Activated naive CD8-positive, alpha-beta T cell treated with anti-CD3 and anti-CD28 coated beads, Interleukin-2, amount 10 ng/mL, durations not matched to agents 7 days and 5 days (primary cell): ENCODE data around the gene NXPH1. TPM values are rescaled to one million over a fixed set of nuclear protein-coding genes. Genes with fewer than 3 reads are reported as not detected.

ENCODE experiments used
- ATAC-seq: fragments of 150-1000 bp; cut with Tn5 transposase; one replicate; pipeline ENCODE4 v1.10.0; 2021; ENCODE audit warnings: low read depth, moderate library complexity
- POLR2A ChIA-PET: fragments of 350-600 bp; sonication (Branson Sonifier 250); formaldehyde crosslinking; loops from one replicate; lab custom pipeline; 2021; ENCODE audit warnings: antibody characterized with exemption; lab: Charles Lee
- DNase-seq: peaks from one replicate; pipeline ENCODE4 v3.0.0; 2021
- H3K27ac Mint-ChIP-seq: one replicate; pipeline ENCODE4 v1.8.0; 2022; ENCODE audit warnings: mild to moderate bottlenecking, mixed read lengths
- H3K27me3 Mint-ChIP-seq: one replicate; pipeline ENCODE4 v1.8.0; 2022; ENCODE audit warnings: mild to moderate bottlenecking, moderate library complexity, mixed read lengths
- H3K36me3 Mint-ChIP-seq: one replicate; pipeline ENCODE4 v1.8.0; 2021; ENCODE audit warnings: mild to moderate bottlenecking, mixed read lengths
- H3K4me1 Mint-ChIP-seq: one replicate; pipeline ENCODE4 v1.8.0; 2021; ENCODE audit warnings: mixed read lengths
- H3K4me3 Mint-ChIP-seq: one replicate; pipeline ENCODE4 v1.8.0; 2022; ENCODE audit warnings: mild to moderate bottlenecking, moderate library complexity, mixed read lengths
- H3K9me3 Mint-ChIP-seq: one replicate; pipeline ENCODE4 v1.8.0; 2021; ENCODE audit warnings: mixed read lengths
- total RNA-seq, 2 experiments: library from RNA; stranded (reverse); gene quantifications; one replicate each; pipeline ENCODE4 v1.2.3, GENCODE V29; 2021

NXPH1 gene
- total RNA-seq, 2 experiments from 2014 or later, result not detected

DNA sequence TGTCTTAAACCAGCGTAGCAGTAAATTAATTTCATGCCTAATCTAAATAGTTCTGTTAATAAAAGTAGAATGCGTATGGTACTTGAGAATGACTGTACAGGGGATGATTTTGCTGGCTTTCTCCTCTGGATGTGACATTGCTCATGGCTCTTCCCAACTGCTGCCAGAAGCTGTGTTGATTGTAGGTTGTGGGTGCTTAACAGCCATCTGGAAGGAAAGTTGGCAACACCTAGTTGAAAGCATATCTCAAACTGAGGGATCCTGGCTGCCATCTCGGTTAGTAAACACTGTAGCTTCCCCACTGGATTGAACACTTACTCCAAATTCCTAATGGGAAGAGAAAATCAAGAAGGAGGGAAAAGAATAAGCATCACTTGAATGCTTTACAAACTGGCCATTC, 130.9 kb downstream of the NXPH1 start:
- Mint-ChIP-seq H3K9me3 (no peaks in the 10 kb centered on the region), H3K36me3 (no peaks in the 10 kb centered on the region), H3K27ac (no peak overlapping the region), H3K4me1 (no peaks in the 10 kb centered on the region), H3K4me3 (no peak overlapping the region), H3K27me3 (no peaks in the 10 kb centered on the region)
- POLR2A ChIA-PET, result no interaction called here
- DNase-seq (no peak), ATAC-seq (no peak)

DNA sequence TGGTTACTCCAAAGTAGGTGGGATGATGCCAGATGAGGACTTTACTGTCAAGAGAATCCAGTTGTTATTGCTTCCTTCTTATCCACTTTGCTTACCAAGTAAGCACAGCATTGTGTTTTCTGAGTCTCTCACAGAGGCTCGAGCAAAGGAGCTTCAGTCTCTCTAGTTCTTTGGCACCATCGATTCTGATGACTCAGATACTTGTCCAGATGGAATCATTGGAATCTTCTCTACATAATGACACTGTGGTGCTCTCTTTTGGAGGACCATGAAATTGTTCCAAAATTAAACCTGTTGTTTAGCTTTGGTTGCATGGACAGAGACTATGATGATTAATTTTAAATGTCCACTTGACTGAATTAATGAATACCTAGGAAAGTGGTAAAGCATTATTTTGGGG, 132.6 kb downstream of the NXPH1 start:
- ATAC-seq (no peak), DNase-seq (no peak)
- Mint-ChIP-seq H3K27me3 (no peaks in the 10 kb centered on the region), H3K27ac (no peak overlapping the region), H3K4me3 (no peak overlapping the region), H3K36me3 (no peaks in the 10 kb centered on the region), H3K4me1 (no peaks in the 10 kb centered on the region), H3K9me3 (no peaks in the 10 kb centered on the region)
- POLR2A ChIA-PET, result no interaction called here

DNA sequence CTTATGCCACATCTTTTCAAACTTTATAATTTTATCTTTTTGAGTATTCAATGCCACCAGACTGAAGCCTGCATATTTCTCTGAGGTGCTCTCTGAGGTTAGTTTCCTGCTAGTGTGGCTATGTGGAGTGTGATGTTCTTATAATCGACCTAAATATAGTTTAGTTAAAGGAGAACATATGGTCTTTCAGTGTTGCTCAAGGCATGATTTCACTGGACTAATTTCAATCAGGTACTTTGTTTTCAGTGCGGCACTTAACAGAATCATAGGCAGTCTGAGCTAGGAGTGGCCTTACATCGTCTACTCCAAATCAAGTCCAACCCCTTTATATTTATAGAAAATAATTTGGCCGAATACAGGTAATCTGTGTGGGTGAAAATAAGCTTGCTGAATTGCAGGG, 134.2 kb downstream of the NXPH1 start:
- H3K27me3 Mint-ChIP-seq, result no peaks in the 10 kb centered on the region
- no peaks in the 10 kb centered on the region for H3K9me3 Mint-ChIP-seq
- ATAC-seq, result no peak
- H3K4me1 Mint-ChIP-seq, result no peaks in the 10 kb centered on the region
- POLR2A ChIA-PET, result no interaction called here
- DNase-seq, result no peak
- H3K27ac Mint-ChIP-seq, result no peak overlapping the region
- H3K36me3 Mint-ChIP-seq, result no peaks in the 10 kb centered on the region
- H3K4me3 Mint-ChIP-seq, result no peak overlapping the region

DNA sequence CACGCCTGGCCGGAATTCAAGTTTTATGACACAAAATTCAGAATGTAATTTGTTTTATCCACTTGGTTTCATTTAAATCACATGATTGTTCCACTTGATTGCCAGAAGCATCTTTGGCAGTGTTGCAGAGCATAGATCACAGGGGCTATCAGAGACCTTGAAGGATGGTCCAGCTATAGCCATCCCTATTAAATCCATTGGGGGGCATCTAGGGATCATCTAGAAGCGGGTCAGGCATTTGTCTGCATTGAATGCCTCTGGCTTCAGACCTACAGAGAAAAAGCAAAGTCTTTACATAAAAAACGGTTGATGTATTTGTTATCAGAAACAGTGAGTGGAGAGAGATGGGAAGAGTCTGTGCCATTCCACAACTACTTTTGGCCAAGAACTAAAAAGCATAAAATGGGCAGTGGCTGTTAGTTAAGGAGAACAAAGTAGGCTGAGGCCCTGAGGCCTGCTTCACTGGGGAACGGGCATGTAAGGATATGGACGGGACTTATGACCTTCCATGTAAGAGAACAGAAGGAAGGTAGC, 146.3 kb downstream of the NXPH1 start:
- no peak overlapping the region for H3K4me3 Mint-ChIP-seq

DNA sequence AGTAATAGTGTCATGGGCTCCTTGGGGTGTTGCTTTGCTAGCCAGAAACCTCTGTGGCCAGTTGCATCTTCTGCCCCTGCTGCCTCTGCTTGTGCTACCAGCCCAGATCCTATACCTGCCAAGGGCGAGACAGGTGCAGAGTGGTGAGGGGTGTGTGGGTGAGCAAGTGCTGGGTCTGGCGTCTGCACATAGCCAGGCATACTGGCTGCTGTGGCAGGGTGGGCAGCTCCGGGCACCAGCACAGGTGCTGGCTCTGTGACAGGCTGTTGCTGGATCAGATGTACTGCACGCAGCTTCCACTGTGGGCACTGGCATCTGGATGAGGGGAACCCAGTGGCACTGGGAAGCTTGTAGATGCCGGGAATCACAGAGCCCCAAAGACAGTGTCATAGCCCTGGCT, 148.4 kb downstream of the NXPH1 start:
- ATAC-seq (no peak), DNase-seq (no peak)
- Mint-ChIP-seq H3K27me3 (no peaks in the 10 kb centered on the region), H3K4me1 (no peaks in the 10 kb centered on the region), H3K27ac (no peak overlapping the region), H3K4me3 (no peak overlapping the region), H3K36me3 (no peaks in the 10 kb centered on the region), H3K9me3 (no peaks in the 10 kb centered on the region)
- POLR2A ChIA-PET, result no interaction called here

More for the DNA sequence above, 146.3 kb downstream of the NXPH1 start:
- ATAC-seq (no peak), DNase-seq (no peak)
- no peaks in the 10 kb centered on the region for H3K4me1 Mint-ChIP-seq
- POLR2A ChIA-PET, result no interaction called here
- no peak overlapping the region for H3K27ac Mint-ChIP-seq
- H3K9me3 Mint-ChIP-seq, result no peaks in the 10 kb centered on the region
- no peaks in the 10 kb centered on the region for H3K36me3 Mint-ChIP-seq
- H3K27me3 Mint-ChIP-seq, result no peaks in the 10 kb centered on the region

DNA sequence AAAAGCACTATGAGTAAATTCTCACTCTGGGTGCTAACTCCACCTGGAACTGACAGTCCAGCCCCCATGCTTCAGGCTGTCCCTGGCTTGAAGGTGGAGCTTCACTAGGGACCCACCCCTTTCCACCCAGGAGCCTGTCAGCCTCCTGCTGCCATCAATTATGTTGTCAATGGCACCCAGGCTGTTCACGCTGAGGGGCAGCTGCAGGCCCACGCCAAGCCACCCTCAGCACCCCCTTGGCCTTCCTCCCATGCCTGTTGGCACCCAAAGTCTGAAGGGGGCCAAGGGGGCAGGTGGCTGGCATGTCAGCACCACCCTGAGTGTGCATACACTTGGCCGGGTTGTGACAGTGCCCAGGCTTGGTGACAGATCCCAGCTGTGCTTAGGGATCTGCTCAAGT, 149.3 kb downstream of the NXPH1 start:
- H3K27me3 Mint-ChIP-seq, result no peaks in the 10 kb centered on the region

DNA sequence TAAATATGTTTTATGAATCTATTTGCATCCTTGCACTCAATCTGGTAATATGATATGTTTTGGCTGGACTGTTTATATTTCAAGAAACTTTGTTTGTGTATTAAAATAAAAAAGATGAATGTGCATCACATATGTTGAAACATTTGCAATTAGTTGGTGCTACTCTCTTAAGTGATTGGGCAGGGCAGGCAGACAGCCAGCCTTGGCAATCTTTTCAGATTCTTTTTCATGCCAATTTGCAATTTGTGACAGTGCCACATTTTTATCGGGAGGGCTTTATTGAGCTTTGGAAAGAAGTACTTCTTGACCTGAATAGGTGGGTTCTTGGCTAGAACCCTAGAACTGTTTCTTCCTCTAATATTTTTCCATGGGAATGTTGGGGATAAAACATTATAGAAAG, 152.2 kb downstream of the NXPH1 start:
- no peak for ATAC-seq
- Mint-ChIP-seq H3K4me1 (no peaks in the 10 kb centered on the region), H3K4me3 (no peak overlapping the region), H3K27ac (no peak overlapping the region), H3K27me3 (no peaks in the 10 kb centered on the region), H3K36me3 (no peaks in the 10 kb centered on the region), H3K9me3 (no peaks in the 10 kb centered on the region)
- POLR2A ChIA-PET, result no interaction called here
- no peak for DNase-seq

More for the DNA sequence above, 149.3 kb downstream of the NXPH1 start:
- POLR2A ChIA-PET, result no interaction called here
- no peak overlapping the region for H3K27ac Mint-ChIP-seq
- no peaks in the 10 kb centered on the region for H3K9me3 Mint-ChIP-seq
- no peaks in the 10 kb centered on the region for H3K36me3 Mint-ChIP-seq
- H3K4me3 Mint-ChIP-seq, result no peak overlapping the region
- no peak for ATAC-seq
- DNase-seq, result no peak
- no peaks in the 10 kb centered on the region for H3K4me1 Mint-ChIP-seq

DNA sequence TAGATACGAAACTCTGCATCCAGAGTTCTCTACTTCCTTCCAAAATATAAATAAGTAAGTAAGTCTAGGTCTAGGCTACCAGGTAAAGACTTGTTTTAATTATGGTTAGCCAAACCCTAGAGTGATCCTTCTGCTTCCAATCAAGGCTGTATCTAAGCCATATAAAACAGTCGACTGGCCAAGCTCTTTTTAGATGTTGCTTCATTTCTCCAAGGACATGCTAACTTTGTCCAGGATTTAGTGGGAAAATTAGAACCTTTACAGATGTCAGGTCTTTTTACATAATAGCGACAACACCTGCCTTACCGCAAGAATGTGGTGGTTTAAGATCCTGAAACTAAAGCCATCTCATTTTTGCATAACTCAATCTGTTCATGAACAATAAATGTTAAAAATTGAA, 156.8 kb downstream of the NXPH1 start:
- Mint-ChIP-seq H3K4me1 (no peaks in the 10 kb centered on the region), H3K36me3 (no peaks in the 10 kb centered on the region), H3K27me3 (no peaks in the 10 kb centered on the region), H3K27ac (no peak overlapping the region), H3K4me3 (no peak overlapping the region), H3K9me3 (no peaks in the 10 kb centered on the region)
- no peak for ATAC-seq
- no peak for DNase-seq
- POLR2A ChIA-PET, result no interaction called here

DNA sequence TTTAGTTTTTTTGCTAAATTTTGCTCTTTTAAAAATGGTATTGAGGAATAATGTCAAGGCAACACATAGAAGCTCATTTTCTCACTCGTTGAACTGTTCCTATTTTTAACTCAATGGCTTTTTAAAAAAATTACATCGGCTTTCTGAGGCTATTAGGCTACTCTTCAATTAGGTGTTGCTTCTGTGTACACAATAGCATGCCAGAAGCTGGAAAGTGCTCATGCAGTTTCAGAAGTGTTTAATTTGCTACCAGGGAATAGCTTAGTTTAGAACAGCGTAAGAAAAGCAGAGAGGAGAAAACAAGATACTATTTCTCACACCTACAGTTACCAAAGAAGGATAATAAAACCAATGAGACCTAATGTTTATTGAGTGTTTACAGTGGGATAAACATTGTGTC, 157.4 kb downstream of the NXPH1 start:
- Mint-ChIP-seq H3K4me3 (no peak overlapping the region), H3K9me3 (no peaks in the 10 kb centered on the region), H3K4me1 (no peaks in the 10 kb centered on the region), H3K27ac (no peak overlapping the region), H3K27me3 (no peaks in the 10 kb centered on the region), H3K36me3 (no peaks in the 10 kb centered on the region)
- no peak for ATAC-seq
- POLR2A ChIA-PET, result no interaction called here
- DNase-seq, result no peak

DNA sequence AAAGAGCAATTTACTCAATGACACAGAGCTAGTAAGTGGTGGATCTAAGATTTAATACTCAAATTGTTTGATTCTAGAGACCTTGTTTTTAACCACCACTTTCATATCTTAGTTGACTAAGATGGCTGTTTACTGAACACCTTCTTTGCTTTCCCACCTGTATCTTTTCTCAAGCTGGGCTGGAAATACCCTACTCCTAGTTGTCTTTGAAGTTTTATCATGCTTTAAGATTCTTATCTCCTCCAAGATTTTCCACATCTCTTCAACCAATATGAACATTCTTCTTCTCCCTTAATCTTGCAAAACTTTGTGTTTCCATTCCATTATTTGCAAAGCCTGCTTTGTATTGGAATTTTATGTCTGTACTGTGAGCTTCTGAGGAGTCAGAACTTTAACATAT, 157.9 kb downstream of the NXPH1 start:
- ATAC-seq (no peak), DNase-seq (no peak)
- H3K9me3 Mint-ChIP-seq, result no peaks in the 10 kb centered on the region
- no peaks in the 10 kb centered on the region for H3K4me1 Mint-ChIP-seq
- H3K27ac Mint-ChIP-seq, result no peak overlapping the region
- no peaks in the 10 kb centered on the region for H3K36me3 Mint-ChIP-seq
- no peaks in the 10 kb centered on the region for H3K27me3 Mint-ChIP-seq
- no peak overlapping the region for H3K4me3 Mint-ChIP-seq
- POLR2A ChIA-PET, result no interaction called here

DNA sequence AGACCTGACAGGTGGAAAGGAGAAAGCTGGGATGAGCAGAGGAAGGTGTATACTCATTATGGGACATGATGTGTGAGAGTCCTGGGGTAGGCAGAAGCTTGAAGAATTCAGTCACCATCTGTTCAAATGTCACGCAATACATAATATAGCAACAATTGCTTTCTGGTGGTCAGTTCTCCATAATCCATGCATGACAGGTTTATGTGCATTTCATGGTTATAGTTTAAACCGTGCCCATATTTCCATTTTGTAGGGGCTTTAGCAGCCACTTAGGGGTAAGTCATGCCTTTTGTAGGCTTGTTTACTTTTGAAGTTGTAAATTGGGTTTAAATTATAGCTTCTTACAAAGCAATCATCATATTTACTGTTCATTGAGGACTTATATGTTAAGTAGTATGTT, 158.8 kb downstream of the NXPH1 start:
- ATAC-seq (no peak), DNase-seq (no peak)
- Mint-ChIP-seq H3K27me3 (no peaks in the 10 kb centered on the region), H3K27ac (no peak overlapping the region), H3K36me3 (no peaks in the 10 kb centered on the region), H3K4me1 (no peaks in the 10 kb centered on the region), H3K9me3 (no peaks in the 10 kb centered on the region), H3K4me3 (no peak overlapping the region)
- POLR2A ChIA-PET, result no interaction called here

DNA sequence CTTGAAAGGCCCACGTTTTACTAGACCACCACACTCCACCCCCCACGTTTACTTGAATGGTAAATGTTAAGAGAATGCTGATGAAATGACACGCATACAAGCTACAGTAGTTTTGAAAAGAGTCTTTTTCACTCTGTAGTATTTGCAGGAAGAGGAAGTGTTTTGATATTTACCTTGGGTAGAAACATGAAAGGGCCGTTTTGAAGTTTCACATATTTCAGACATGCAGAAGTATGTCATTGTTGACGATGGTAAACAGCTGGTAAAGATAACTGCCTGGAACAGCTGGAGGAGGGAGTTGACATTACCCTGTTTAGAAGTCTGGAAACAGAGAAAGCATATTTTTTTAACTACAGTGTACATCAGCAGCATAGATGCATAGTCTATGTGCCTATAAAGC, 160.7 kb downstream of the NXPH1 start:
- H3K27me3 Mint-ChIP-seq, result no peaks in the 10 kb centered on the region
- ATAC-seq (no peak), DNase-seq (no peak)
- H3K4me3 Mint-ChIP-seq, result no peak overlapping the region
- no peaks in the 10 kb centered on the region for H3K36me3 Mint-ChIP-seq
- H3K4me1 Mint-ChIP-seq, result no peaks in the 10 kb centered on the region
- POLR2A ChIA-PET, result no interaction called here
- no peak overlapping the region for H3K27ac Mint-ChIP-seq
- H3K9me3 Mint-ChIP-seq, result no peaks in the 10 kb centered on the region

DNA sequence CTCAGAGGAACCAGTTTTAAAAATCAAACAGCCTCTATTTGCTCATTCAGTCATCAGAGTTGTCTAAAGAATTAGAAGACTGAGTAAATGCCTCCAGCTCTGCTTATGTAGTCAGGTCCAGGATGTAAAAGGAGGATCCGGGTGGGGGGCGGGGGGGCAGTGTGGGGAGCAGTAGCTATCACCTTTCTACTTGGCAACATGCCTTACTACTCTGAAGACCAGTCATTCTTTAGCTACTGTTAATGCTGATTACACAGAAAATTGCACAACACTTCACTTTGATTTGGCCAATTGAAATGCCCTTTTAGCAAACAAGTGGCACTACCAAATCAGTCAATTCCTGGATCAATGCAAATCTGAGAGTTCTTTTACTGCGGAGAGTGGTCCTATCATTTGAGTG, 164.2 kb downstream of the NXPH1 start:
- no peak for DNase-seq
- no peaks in the 10 kb centered on the region for H3K27me3 Mint-ChIP-seq
- H3K27ac Mint-ChIP-seq, result no peak overlapping the region
- ATAC-seq, result no peak
- POLR2A ChIA-PET, result no interaction called here
- no peaks in the 10 kb centered on the region for H3K4me1 Mint-ChIP-seq
- no peak overlapping the region for H3K4me3 Mint-ChIP-seq
- H3K9me3 Mint-ChIP-seq, result no peaks in the 10 kb centered on the region
- no peaks in the 10 kb centered on the region for H3K36me3 Mint-ChIP-seq

DNA sequence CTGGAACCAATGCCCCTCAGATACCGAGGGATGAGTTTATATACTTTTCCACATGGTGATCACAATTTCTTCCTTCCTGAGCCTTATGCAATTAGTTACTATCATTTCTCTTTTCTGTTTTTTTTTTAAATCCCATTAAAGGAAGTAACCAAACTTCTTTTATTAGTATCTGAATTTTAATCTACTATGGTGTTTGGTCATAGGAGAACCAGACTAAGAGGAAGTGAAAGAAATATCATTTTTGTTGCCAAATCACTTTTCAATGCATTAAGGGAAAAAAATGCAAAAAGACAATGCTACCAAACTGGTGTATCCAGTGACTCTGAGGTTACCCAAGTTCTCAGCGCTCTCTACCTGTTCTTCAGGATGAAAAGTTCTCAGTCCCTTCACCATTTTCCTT, 167.7 kb downstream of the NXPH1 start:
- POLR2A ChIA-PET, result no interaction called here
- Mint-ChIP-seq H3K9me3 (no peaks in the 10 kb centered on the region), H3K36me3 (no peaks in the 10 kb centered on the region), H3K27ac (no peak overlapping the region), H3K27me3 (no peaks in the 10 kb centered on the region), H3K4me3 (no peak overlapping the region), H3K4me1 (no peaks in the 10 kb centered on the region)
- DNase-seq (no peak), ATAC-seq (no peak)

DNA sequence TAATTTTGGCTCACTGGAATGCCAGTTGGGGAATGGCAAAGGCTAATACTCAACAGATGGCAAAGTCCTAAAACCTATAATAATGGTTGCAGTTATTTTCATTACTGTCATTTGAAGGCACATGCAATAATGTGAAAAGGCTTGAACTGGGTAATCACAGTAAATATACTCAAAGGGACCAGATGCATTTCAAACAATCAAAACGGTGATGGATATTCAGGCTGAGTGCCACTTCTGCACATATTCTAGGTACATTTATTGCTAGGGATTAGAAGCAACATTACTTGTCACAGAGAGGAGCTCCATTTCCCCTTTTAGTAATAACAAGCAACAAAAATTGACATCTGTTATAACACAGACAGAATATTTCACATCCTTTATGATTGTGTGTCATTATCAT, 171.8 kb downstream of the NXPH1 start:
- DNase-seq (no peak), ATAC-seq (no peak)
- Mint-ChIP-seq H3K4me3 (no peak overlapping the region), H3K4me1 (no peaks in the 10 kb centered on the region), H3K9me3 (no peaks in the 10 kb centered on the region), H3K36me3 (no peaks in the 10 kb centered on the region), H3K27me3 (no peaks in the 10 kb centered on the region), H3K27ac (no peak overlapping the region)
- POLR2A ChIA-PET, result no interaction called here
